Activated gamma-delta T cell (primary cell): ENCODE results near the gene FRMD4B.
"Not testable (repeated sequence)": the region's sequence is repeated elsewhere in the genome, so short reads cannot be mapped to it uniquely, and the experiment has no call there.

Source experiments
- DNase-seq: peaks from one replicate; lab custom pipeline; 2025; lab: John Stamatoyannopoulos, UW

FRMD4B gene

DNA sequence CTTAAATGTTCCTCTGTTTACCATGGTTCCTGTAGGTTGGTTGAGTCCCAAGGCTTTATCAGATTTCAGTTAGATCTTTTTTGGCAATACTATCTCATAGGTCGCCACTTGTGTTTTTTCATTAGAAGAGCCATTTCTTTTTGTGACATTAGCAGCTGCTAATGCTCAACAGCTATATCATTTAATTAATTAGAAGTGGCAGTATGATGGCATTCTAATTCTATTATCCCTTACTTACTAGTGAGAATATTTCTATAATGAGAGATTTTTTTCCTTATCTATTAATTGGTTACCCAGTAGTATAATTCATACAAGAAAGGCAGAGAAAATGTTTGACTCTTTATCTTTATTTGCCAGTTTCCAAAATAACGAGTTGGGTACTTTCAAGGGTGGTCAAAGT is 25.2 kb downstream of the FRMD4B start:
- DNase-seq = no peak

DNA sequence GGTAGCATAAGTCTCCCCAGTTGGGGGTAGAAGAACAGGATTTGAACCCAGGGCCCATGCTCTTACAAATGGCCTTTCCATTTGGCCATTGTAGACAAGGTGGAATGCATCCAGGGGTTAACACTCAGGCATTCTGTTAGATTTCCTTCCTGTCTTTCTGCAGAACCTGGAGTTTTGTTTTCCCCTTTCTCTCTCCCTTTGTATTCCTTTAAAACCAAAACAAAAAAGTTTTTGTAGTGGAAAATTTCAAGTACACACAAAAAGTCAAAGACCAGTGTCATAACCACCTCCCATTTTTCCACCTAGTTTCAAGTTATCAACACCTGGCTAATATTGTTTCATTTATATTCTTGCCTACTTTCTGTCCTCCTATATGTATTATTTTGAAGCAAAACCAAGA is 26.0 kb downstream of the FRMD4B start:
- DNase-seq = no peak

DNA sequence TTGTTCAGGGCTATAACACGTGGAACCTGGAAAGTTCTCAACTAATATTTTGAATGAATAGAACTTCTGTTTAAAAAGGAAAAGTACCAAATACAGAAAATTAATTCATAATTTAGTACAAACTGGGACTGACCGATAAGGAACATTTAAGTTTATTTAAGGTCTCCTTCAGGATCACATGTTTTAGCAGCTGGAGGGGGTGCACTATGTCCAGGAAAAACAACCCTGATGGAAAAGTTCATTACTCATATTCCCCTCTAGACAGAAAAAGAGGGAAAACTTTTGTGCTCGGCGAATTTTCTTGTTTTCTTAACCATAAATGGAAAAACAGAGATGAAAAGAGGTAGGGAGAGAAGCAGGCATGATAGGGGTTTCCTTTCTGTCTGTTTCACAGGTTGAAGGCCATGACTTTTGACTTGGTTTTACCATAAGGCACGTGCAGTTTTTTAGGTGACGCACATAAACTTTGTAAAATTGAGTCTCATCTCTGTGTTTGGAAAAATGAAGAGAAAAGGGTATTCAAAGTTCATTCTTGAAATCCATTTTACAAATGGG is 26.5 kb downstream of the FRMD4B start:
- no peak for DNase-seq

DNA sequence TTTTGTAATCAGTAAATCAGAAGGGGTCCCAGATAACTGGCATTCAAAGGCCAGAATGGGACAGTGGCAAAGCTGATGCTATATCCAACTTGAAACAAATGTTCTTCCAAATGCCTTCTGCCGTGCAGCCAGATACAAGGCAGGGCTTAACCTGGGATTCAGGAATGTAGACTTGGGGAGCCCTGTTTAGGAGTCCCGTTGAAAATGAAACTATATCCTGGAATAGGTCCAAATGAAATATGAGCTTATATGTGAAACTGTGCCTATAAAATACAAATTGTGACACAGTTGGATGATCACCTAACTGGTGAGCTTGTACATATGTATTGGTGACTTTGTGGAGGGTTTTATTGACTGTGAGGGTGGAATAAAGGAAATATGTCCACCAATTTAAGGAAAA is 28.7 kb downstream of the FRMD4B start:
- no peak for DNase-seq

DNA sequence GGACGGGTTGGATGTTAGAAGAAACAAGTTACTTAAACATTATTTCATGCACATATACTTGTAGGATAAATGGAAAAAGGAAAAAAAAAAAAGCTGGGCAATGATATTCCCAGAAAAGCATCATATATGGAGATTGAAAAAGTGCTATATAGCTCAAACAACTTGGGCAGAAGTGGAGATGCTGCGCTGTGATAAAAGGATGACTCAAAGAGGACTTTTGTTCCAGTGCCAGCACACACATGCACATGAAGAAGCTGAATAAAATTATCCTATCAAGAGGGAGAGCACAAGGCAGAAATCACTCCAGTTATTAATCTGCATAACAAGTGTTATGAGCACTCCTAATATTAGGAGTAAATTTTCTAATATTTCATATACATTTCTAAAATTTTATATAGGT is 30.9 kb downstream of the FRMD4B start:
- DNase-seq = no peak

DNA sequence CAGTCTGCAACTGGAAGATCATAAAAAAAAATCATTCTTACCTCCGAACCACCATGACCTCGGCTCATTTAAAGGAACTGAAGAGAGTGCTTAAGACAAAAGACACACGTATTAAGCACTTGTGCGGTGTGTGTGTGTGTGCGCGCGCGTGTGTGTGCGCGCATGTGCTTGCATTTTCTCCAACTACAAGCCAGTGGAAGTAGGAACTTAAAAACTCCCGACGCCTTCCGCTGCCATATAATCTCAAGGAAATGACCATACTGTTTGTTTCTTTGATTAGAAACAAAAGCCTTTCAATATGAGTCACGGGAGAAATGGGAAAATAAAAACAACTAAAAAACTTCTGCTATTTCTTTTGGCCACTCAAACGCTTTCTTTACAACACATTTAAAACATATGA is 32.4 kb downstream of the FRMD4B start:
- no peak for DNase-seq

DNA sequence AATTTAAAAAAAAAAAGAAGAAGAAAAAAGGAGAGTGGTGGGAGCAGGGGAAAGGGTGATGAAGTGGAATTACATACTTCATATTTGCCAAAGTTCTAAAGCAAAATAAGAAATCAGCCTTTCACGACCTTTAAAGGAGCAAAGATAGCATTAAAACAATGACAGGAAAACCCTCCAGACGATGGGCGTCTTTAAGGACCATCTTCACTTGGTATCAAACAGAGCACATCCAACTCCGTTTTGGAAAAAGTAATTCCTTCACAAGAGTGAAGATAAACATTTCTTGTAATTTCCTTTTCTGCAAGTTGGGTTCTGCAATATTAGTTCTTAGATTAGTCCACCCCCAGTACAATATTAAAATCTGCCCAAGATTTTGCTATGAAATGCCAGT is 32.8 kb downstream of the FRMD4B start:
- DNase-seq = no peak

DNA sequence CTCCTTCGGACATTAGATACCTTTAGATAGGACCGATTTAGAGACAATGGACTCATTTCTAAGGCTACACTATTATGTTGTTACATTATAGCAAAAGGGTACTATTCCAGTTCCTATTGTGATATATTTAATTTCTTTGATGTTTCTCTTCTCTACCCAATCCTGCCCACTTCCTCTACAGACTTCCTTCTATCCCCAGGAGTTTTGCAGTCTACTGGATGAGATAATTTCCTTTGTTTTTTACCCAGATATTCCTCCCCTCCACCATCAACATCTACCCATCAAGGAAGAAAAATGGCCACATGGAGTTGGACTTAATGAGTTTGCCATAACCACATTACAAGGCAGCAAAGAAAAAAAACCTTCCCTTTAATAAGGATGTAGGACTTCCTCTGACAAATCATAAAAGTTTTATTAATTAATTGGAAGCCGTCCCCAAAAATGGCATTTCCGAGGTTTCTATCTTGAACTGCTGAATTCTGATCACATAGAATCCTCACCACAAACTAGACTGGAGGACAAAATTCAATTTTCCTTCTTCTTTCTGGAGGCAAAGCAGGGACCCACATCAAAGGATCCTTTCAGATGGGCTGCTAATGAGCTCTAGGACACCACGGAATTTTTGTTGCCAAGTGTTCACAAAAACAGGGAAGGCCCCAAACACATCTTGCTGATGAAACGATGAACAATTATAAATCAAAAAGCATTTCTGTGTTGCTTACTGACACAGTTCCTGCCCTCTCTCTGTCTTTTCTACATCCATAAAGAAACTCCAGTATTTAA is 33.4 kb downstream of the FRMD4B start:
- no peak for DNase-seq

DNA sequence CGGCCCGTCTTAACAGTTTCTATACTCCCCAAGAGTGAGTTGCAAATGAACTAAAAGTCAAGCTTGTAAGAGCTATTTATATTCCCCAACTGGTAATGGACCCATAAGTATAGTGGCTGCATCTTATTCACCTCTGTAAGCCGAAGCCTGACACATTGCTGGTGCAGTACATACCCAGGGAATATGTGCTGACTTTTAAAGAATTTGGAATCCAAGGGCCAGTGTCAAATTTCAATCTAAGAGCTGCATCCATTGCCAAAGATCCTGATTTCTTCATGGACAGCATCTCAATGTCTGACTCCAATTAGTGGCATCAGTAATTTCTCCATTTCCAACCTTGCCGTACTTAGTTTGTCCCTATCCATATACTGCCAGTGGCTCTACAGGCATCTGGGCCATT is 42.0 kb downstream of the FRMD4B start:
- no peak for DNase-seq

DNA sequence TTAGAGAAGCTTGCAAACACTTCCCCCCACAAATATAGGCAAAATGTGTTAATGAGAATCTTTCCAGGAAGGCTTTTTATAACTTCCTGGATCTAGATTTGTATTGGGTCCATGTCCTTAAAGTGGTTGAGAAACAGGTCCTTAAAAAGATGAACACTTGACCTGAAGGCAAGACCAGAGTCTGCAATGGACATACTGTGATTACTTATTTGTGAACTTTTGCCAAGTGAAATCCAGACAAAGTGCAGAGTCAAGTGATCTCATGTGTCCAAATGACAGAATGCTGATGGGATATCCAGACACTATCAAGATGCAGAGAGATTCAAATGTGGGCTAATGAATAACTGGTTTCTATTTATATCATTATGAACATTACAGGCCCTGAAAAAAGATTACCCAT is 43.8 kb downstream of the FRMD4B start:
- no peak for DNase-seq

DNA sequence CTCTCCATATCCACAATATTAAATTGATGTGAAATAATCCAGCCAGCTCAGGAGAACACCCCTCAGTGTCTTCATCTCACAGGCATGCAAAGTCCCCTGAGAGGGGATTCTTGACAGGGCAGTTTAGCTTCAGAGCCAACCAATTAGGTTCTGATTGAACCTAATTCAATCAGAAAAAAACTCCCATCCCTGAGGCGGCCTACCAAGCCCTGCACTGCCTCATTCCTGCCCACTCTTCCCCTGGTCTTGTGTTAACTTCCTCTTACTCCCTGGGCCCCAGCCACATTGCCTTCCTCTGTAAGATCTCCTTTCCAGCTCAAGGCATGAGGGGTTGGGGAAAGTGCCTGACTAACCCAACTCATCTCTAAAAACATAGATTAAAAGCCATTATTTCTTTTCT is 46.1 kb downstream of the FRMD4B start:
- DNase-seq = no peak

DNA sequence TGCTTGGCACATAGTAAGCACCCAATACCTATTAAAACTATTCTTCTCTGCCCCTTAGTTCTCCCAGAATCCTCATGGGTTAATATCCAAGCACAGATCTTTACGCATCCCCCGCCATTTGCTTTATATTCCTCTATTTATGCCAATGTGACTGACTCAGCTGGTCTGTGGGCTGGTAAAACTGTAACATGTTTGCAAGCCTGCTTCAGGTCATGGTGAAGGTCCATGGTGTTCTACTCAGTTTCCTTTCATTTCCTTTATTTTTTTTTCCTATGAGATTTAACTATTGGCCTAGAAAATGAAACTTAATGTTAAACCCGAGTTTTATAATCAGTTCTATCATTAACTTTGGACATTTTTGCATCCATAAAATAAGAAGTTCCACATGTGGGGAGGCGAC is 47.0 kb downstream of the FRMD4B start:
- no peak for DNase-seq

DNA sequence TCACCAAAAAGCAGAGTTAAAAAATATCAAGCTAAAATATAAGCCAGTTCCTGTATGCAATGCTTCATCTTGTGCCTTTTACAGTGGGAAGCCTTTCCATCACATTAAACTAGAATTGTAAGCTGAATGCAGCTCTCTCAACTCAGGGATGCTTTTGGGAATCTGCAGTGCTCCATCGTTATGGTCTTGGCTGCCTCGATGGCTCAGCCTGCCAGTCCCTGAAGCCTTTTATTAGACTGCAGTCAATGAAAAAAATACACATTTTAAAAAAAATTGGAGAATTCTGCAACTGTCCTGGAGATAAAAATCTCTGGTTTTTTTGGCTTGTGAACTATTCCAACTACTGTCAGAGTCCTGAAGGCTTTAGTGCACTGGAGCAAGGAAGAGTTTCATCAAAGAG is 53.0 kb downstream of the FRMD4B start:
- DNase-seq = no peak

DNA sequence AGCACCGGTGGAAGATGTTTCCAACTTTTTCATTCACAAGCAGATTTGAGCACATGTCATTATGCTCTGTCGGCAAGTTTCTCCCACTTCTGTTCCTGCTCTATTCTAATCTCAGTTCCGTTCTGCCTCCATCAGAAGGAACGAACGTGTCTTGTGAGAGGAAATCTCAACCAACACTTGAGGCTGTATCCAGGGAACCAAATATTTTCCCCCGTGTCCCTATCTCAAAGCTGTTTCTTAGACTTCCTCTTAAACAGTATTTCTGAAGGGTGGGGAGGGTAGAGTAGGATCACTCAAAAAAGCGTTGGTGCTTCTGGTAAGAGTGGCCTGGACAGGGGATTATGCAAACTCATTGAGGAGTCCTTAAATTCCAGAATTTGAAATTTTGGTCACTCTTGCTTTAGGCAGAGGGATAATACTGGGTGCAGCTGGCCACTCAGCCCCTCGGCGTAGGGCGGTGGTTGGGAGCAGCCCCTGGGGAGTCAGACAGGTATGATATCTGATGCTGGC is 54.9 kb downstream of the FRMD4B start:
- DNase-seq = no peak

DNA sequence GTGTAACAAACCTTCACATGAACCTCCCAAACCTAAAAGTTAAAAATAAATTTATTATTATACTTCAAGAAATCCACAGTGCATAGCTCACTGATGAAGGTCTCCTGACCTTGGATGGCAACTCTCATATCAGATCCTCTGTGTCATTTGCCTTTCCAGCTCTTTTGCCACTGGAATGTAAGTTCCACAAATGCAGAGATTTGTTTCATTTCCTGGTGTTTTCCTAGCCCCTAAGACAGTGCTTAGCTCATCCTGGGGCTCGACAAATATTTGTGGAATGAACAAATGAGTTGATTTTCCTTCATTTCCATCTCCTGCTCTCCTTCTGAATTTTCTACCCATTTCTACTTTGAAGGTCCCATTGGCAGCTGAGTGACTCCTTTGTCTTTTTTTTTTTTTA is 56.0 kb downstream of the FRMD4B start:
- DNase-seq = no peak

DNA sequence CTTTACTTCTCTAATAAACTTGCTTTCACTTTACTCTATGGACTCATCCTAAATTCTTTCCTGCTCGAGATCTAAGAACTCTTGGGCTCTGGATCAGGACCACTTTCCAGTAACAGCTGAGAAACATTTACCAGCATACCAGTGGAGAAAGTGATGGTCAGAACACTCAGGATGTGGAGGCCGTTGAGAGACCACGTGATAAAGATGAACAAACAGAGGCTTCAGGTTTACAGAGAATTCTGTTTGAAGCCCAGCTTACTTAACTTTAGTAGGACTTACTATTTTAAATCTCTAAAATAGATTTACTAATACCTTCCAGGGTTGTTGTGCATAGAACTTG is 57.0 kb downstream of the FRMD4B start:
- no peak for DNase-seq

DNA sequence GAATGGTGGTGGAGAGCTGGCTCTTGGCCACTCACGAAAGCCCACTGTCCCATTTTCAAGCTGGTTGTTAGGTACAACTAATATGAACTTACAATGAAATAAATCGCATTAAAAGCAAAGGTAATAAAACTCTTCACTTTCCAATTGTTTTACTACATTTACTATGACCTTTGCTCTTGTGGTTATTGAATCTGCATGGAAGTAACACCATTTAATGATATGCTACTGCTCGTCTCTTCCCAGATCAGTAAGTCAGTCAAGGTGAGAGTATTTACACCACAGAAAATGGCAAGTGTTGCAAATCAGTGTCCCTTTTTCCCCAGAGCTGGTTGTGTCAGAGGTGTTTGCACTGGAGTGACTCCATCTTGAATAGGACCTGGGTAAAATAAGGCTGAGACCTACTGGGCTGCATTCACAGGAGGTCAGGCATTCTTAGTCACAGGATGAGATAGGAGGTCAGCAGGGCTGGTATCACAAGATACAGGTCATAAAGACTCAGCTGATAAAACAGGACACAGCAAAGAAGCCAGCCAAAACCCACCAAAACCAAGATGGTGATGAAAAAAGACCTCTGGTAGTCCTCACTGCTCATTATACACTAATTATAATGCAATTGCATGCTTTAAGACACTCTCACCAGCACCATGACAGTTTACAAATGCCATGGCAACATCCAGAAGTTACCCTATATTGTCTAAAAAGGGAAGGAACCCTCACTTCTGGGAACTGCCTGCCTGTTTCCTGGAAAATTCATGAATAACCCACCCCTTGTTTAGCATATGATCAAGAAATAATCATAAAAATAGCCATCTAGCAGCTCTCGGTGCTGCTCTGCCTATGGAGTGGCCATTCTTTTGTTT is 57.6 kb downstream of the FRMD4B start:
- no peak for DNase-seq

DNA sequence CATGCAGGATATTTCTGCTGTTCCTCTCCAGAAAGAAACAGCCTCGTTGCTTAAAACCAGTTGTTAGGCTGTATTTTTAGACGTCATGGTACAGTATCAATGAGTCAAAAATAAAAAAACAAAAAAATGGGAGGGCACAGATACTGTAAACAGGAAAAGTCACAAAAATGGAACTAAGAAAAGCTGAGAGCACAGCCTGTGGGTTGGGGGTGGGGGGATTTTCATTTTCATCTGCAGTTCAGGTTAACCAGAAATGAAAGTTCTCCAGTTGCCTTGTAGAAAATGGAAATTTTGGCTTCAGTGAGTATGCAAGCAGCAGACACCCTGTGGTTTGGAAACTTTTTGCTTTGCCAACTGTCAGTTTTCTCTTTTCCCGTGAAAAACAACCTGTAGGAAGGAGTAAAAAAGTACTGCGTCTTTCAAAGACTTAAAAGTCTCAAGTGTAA is 59.0 kb downstream of the FRMD4B start:
- no peak for DNase-seq

DNA sequence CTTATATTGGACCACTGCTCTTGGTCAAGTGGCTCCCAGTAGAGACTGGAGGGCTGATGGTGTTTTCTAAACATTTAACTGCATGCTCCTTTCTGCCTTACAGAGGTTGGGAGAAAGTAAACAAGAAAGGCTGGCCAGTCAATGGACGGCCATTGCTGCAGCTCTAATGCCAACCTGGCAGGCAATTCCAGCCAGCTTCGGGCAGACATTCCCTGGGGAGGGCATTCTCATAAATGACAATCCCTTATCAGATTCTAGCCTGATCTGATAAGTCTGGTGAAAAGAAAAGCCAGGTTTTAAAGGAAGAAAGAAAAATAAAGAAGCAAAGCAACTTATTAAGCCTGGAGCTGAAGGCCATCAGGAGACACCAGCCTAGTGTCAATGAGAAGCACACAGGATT is 60.7 kb downstream of the FRMD4B start:
- DNase-seq = no peak

DNA sequence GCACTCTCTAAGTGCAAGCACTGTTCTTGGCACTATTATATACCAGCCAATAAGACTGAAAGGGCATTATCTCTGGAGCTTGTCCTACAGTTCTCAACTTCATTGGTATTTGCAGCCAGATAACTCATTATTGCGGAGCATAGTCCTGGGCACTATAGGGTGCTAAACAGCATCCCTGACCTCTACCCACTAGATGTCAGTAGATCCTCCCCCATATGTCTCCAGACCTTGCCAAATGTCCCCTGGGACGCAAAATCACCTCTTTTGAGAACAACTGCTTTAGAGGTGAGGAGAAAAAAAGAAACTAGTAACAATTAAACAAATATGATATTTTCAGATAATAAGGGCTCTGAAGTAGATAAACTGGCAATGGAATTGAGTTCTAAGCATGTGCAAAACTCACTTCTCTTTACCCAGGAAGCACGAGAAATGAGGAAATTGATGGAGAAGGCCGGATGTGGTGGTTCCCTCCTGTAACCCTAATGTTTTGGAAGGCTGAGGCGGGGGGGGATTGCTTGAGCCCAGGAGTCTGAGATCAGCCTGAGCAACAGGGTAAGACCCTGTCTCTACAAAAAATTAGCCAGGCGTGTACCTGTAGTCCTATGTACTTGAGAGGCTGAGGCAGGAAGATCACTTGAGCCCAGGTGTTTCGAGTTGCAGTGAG is 61.4 kb downstream of the FRMD4B start:
- no peak for DNase-seq

DNA sequence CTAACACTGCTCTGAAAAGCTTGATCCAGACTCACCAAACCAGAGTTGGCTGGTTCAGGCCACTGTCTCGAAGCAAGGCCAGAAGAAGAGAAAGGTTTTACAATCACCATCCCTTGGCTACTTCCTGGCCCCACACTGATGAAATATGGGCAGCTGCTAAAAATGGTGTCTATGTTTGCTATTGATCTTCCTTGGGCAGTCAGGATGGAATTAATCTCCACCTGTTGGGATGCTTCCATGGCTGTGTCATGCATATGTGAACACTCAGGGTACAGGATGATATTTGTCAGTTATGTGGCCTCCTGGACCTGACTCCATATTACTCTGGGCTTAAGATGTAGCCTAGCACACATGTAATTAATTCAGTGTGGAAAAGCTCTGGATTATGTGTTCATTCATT is 61.9 kb downstream of the FRMD4B start:
- no peak for DNase-seq

DNA sequence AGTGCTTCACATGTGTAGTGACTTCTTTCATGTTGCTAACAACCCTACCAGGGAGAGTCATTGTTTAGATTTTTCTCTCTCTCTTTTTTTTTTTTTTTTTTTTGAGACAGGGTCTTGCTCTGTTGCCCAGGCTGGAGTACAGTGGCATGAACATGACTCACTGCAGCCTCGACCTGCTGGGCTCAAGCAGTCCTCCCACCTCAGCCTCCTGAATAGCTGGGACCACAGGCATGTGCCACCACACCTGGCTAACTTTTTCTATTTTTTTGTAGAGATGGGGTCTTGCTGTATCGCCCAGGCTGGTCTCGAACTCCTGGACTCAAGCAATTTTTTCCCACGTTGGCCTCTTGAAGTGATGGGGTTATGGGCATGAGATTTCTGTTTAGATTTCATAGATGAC is 63.4 kb downstream of the FRMD4B start:
- DNase-seq = not testable (repeated sequence)

DNA sequence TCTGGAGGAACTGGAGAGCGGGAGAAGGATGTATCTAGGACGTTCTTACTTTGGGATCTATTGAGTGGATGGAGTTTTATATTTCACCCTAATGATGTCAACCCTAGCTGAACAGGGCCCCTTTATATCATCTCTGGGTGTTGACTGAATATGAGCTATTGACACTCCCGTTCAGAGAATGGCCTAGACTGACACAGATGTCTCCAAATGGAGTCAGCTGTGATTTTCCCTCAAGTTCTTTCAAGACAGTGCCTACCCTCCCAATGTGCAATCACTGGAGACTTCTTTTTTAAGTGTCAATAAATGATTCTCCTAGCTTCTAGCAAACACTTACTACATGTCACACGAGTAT is 63.8 kb downstream of the FRMD4B start:
- no peak for DNase-seq
